HepG2 (cell line): ENCODE measurements around the gene PPP1R27. TPM values are rescaled to one million over a fixed set of nuclear protein-coding genes. Genes with fewer than 3 reads are reported as not detected.
A peak's percentile ranks its signal among the peaks of the same experiment; 100 is the strongest.

ENCODE experiments used
- CREB1 ChIP-seq, 2 experiments: fragments of 450-650 bp in 1 of 2; IDR thresholded peaks; 2 replicates each; pipeline ENCODE4 v1.6.1; 2016 to 2017; ENCODE audit warnings: control low read depth in 1 of 2, mild to moderate bottlenecking in 1 of 2, missing compliant biosample characterization in 1 of 2, missing genetic modification characterization in 1 of 2
- HOXA3 ChIP-seq: sonication (generic); formaldehyde crosslinking; IDR thresholded peaks from 2 replicates; pipeline ENCODE4 v1.5.0; 2020; ENCODE audit warnings: missing genetic modification reagents
- KDM4B ChIP-seq: sonication (generic); formaldehyde crosslinking; IDR thresholded peaks from 2 replicates; pipeline ENCODE4 v1.4.0; 2020; ENCODE audit warnings: missing genetic modification reagents
- MLLT10 ChIP-seq: sonication (generic); formaldehyde crosslinking; IDR thresholded peaks from 2 replicates; pipeline ENCODE4 v1.4.0; 2020; ENCODE audit warnings: missing genetic modification reagents
- MXD1 ChIP-seq: sonication (generic); formaldehyde crosslinking; IDR thresholded peaks from 2 replicates; pipeline ENCODE4 v1.4.0; 2020; ENCODE audit warnings: mild to moderate bottlenecking, missing genetic modification reagents
- NCOA2 ChIP-seq: sonication (generic); formaldehyde crosslinking; IDR thresholded peaks from 2 replicates; pipeline ENCODE4 v1.8.0; 2022; ENCODE audit warnings: inconsistent platforms
- RARG ChIP-seq: sonication (generic); formaldehyde crosslinking; IDR thresholded peaks from 2 replicates; pipeline ENCODE4 v1.4.0; 2020; ENCODE audit warnings: low read depth, mild to moderate bottlenecking, missing genetic modification reagents
- TAF1 ChIP-seq: sonication (generic); formaldehyde crosslinking; IDR thresholded peaks from 2 replicates; pipeline ENCODE4 v1.4.0; 2020; ENCODE audit warnings: missing genetic modification reagents
- TBX2 ChIP-seq: sonication (generic); formaldehyde crosslinking; IDR thresholded peaks from 2 replicates; pipeline ENCODE4 v1.5.0; 2020; ENCODE audit warnings: missing genetic modification reagents, mild to moderate bottlenecking, borderline replicate concordance
- ZBTB46 ChIP-seq: sonication (generic); formaldehyde crosslinking; IDR thresholded peaks from 2 replicates; pipeline ENCODE4 v1.4.0; 2020; ENCODE audit warnings: mild to moderate bottlenecking, missing genetic modification reagents, borderline replicate concordance
- ZFY ChIP-seq: sonication (generic); formaldehyde crosslinking; IDR thresholded peaks from 2 replicates; pipeline ENCODE4 v1.4.0; 2020; ENCODE audit warnings: missing genetic modification reagents
- ZNF34 ChIP-seq: sonication (generic); formaldehyde crosslinking; IDR thresholded peaks from 2 replicates; pipeline ENCODE4 v1.4.0; 2020; ENCODE audit warnings: mild to moderate bottlenecking, missing genetic modification reagents, borderline replicate concordance
- ZNF501 ChIP-seq: sonication (generic); formaldehyde crosslinking; IDR thresholded peaks from 2 replicates; pipeline ENCODE4 v1.5.1; 2020; ENCODE audit warnings: mild to moderate bottlenecking, moderate library complexity, missing genetic modification reagents
- ZNF674 ChIP-seq: sonication (generic); formaldehyde crosslinking; IDR thresholded peaks from 2 replicates; pipeline ENCODE4 v1.5.0; 2020; ENCODE audit warnings: low read depth, mild to moderate bottlenecking, missing genetic modification reagents
- ZNF776 ChIP-seq: sonication (generic); formaldehyde crosslinking; IDR thresholded peaks from 2 replicates; pipeline ENCODE4 v1.4.0; 2020; ENCODE audit warnings: mild to moderate bottlenecking, missing genetic modification reagents
- ZSCAN9 ChIP-seq: IDR thresholded peaks from 2 replicates; pipeline ENCODE4 v1.6.1; 2016; ENCODE audit warnings: borderline replicate concordance
- polyA plus RNA-seq, 8 experiments: library from polyadenylated mRNA; depleted of rRNA in 3 of 8; stranded (reverse) in 7 of 8; unstranded in 1 of 8; fragments of >200 nt; fragmentation: Illumina TruSeq in 4 of 8; extraction: Trizol in 4 of 8; gene quantifications; 2 replicates each; pipeline versions ENCODE4 v1.2.1 to v1.2.3, GENCODE V29; 2011 to 2016; ENCODE audit warnings: low read depth in 4 of 8, missing spikeins in 1 of 8, mixed read lengths in 1 of 8; ENCODE audit not compliant: insufficient read depth in 1 of 8
- total RNA-seq, 5 experiments: library from RNA; depleted of rRNA; stranded (reverse); fragments of >200 nt; fragmentation: Illumina TruSeq; extraction: Trizol; gene quantifications; 2 replicates each; pipeline ENCODE4 v1.2.3, GENCODE V29; 2016; ENCODE audit warnings: low read depth in 1 of 5
- TF ChIP-seq, protein P1 (sequence below): sonication (generic); formaldehyde crosslinking; IDR thresholded peaks from 2 replicates; pipeline ENCODE4 v1.5.1; 2020; ENCODE audit warnings: mild to moderate bottlenecking, missing genetic modification reagents, moderate library complexity
- TF ChIP-seq, protein P2 (sequence below): sonication (generic); formaldehyde crosslinking; IDR thresholded peaks from 2 replicates; pipeline ENCODE4 v1.5.0; 2020; ENCODE audit warnings: missing genetic modification reagents
- TF ChIP-seq, protein P3 (sequence below): sonication (generic); formaldehyde crosslinking; IDR thresholded peaks from 2 replicates; pipeline ENCODE4 v1.5.1; 2020; ENCODE audit warnings: missing genetic modification reagents, mild to moderate bottlenecking, borderline replicate concordance

The PPP1R27 gene
- total and polyA plus RNA-seq, 2 of the 13 experiments (the other 11 are each of a cell fraction or from before 2014, with no cell fraction given), result 0.17 to 1.00 TPM

GRCh38 chr17:81867991-81868673 is 33.3 kb upstream of the PPP1R27 start (continued):
- TF ChIP-seq, protein P1, sequence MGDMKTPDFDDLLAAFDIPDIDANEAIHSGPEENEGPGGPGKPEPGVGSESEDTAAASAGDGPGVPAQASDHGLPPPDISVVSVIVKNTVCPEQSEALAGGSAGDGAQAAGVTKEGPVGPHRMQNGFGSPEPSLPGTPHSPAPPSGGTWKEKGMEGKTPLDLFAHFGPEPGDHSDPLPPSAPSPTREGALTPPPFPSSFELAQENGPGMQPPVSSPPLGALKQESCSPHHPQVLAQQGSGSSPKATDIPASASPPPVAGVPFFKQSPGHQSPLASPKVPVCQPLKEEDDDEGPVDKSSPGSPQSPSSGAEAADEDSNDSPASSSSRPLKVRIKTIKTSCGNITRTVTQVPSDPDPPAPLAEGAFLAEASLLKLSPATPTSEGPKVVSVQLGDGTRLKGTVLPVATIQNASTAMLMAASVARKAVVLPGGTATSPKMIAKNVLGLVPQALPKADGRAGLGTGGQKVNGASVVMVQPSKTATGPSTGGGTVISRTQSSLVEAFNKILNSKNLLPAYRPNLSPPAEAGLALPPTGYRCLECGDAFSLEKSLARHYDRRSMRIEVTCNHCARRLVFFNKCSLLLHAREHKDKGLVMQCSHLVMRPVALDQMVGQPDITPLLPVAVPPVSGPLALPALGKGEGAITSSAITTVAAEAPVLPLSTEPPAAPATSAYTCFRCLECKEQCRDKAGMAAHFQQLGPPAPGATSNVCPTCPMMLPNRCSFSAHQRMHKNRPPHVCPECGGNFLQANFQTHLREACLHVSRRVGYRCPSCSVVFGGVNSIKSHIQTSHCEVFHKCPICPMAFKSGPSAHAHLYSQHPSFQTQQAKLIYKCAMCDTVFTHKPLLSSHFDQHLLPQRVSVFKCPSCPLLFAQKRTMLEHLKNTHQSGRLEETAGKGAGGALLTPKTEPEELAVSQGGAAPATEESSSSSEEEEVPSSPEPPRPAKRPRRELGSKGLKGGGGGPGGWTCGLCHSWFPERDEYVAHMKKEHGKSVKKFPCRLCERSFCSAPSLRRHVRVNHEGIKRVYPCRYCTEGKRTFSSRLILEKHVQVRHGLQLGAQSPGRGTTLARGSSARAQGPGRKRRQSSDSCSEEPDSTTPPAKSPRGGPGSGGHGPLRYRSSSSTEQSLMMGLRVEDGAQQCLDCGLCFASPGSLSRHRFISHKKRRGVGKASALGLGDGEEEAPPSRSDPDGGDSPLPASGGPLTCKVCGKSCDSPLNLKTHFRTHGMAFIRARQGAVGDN (CRISPR knock-in tag), result peak; percentile 30; the same call in 1 of the 2 replicates
- TF ChIP-seq ZNF674 (CRISPR knock-in tag) (no peak), ZBTB46 (CRISPR knock-in tag) (0 out of 2 replicates have a peak, but pooled peaks have one; percentile 23), CREB1 (IDR thresholded peaks at IDR 0.05) (no peak), CREB1 (CRISPR knock-in tag; IDR thresholded peaks at IDR 0.05) (no peak), RARG (CRISPR knock-in tag) (no peak), MXD1 (peak; percentile 29; the same call in 1 of the 2 replicates), ZFY (CRISPR knock-in tag) (no peak), ZNF34 (CRISPR knock-in tag) (peak; percentile 72; the same call in 1 of the 2 replicates), HOXA3 (peak; percentile 11; the same call in 1 of the 2 replicates), MLLT10 (no peak), ZSCAN9 (CRISPR knock-in tag) (0 out of 2 replicates have a peak, but pooled peaks have one; percentile 7), NCOA2 (0 out of 2 replicates have a peak, but pooled peaks have one; percentile 12), TBX2 (CRISPR knock-in tag) (peak; percentile 35; the same call in 1 of the 2 replicates), ZNF501 (CRISPR knock-in tag) (peak; percentile 11; the same call in 1 of the 2 replicates), KDM4B (0 out of 2 replicates have a peak, but pooled peaks have one; percentile 20), ZNF776 (peak; percentile 53; the same call in 1 of the 2 replicates), TAF1 (peak; percentile 41; the same call in 1 of the 2 replicates)
- TF ChIP-seq, protein P2, sequence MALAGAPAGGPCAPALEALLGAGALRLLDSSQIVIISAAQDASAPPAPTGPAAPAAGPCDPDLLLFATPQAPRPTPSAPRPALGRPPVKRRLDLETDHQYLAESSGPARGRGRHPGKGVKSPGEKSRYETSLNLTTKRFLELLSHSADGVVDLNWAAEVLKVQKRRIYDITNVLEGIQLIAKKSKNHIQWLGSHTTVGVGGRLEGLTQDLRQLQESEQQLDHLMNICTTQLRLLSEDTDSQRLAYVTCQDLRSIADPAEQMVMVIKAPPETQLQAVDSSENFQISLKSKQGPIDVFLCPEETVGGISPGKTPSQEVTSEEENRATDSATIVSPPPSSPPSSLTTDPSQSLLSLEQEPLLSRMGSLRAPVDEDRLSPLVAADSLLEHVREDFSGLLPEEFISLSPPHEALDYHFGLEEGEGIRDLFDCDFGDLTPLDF, result no peak
- TF ChIP-seq, protein P3, sequence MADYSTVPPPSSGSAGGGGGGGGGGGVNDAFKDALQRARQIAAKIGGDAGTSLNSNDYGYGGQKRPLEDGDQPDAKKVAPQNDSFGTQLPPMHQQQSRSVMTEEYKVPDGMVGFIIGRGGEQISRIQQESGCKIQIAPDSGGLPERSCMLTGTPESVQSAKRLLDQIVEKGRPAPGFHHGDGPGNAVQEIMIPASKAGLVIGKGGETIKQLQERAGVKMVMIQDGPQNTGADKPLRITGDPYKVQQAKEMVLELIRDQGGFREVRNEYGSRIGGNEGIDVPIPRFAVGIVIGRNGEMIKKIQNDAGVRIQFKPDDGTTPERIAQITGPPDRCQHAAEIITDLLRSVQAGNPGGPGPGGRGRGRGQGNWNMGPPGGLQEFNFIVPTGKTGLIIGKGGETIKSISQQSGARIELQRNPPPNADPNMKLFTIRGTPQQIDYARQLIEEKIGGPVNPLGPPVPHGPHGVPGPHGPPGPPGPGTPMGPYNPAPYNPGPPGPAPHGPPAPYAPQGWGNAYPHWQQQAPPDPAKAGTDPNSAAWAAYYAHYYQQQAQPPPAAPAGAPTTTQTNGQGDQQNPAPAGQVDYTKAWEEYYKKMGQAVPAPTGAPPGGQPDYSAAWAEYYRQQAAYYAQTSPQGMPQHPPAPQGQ (CRISPR knock-in tag), result 0 out of 2 replicates have a peak, but pooled peaks have one; percentile 17
